Eye (tissue), 1 donor: Measurements from ENCODE around the gene AFTPH.
"Not testable (repeated sequence)": the region's sequence is repeated elsewhere in the genome, so short reads cannot be mapped to it uniquely, and the experiment has no call there.

ENCODE experiments used
- DNase-seq: peaks from one replicate; pipeline ENCODE4 v3.0.0-alpha.2; 2015

Gene AFTPH

GRCh38 chr2:64498438-64498837 is 25.7 kb upstream of the AFTPH start:
- DNase-seq, result no peak

- DNase-seq, result no peak
Observed at GRCh38 chr2:64500549-64500948, 23.6 kb upstream of the AFTPH start.

GRCh38 chr2:64501946-64502345 is 22.2 kb upstream of the AFTPH start:
- DNase-seq, result no peak

GRCh38 chr2:64502860-64503259 is 21.3 kb upstream of the AFTPH start:
- DNase-seq, result no peak

GRCh38 chr2:64504774-64505720 is 19.1 kb upstream of the AFTPH start:
- DNase-seq, result no peak

DNA sequence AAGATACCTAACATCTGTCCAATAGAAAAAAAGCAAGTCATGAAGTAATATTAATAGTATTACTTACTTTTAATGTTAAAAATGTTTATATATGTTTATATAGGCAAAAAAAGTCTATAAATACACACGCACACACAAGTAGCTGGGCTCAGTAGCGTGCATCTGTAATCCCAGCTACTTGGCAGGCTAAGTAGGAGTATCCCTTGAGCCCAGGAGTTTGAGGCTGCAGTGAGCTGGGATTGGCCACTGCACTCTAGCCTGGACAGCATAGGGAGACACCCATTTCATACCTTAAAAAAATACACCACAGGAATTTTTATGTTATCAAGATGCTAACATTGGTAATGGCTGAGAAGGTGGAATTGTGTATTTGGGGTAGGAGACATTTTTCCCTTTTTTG is 17.4 kb upstream of the AFTPH start:
- no peak for DNase-seq

- DNase-seq, result no peak
Observed at GRCh38 chr2:64514008-64514407, 10.1 kb upstream of the AFTPH start.

DNA sequence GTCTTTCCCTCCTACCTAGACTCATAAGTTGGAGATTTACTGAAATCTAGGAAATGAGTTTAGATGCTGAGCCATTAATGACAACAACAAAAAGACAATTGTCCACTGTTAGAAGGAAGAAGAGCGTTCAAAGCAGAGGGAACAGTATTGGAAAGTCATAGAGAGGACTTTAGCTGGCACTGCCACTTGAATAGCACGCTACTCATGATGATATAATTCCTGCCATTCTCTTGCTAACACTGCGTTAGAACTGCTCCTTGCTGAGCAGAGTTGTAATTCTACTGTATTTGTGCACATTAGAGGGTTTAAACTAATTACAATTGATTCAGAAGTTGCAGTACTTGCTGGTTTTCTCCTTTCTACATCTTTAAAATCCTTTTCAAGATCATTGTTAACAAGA is 9.0 kb upstream of the AFTPH start:
- no peak for DNase-seq

- DNase-seq, result no peak
Observed at GRCh38 chr2:64516651-64517510, 7.2 kb upstream of the AFTPH start.

- no peak for DNase-seq
Observed at GRCh38 chr2:64517511-64517884, 6.6 kb upstream of the AFTPH start.

DNA sequence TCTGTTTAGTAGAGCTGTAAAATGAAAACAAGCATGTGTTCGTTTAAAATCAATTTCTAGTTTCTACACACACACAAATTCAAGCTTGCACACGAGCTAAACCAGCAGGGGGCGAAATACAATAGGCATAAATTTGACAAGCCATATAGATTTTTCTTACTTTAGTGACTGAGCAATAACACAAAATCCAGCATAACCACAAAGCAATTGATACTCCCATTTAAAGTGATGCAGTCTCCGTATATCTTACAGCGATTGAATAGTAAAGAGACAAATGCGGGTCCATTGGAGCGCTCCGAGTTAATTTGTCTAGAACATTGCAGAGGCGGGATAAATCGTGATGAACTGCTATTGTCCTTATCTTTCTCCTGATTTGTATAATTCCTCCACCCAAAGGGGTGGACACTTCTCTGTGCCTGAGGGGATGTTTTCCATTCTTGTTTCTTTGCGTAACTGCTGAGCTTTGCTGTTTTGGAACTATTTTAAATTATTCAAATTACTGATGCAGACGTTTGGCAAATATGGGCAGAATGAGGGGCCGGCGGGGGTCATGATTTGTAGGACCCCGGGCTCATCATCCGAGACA is 1.2 kb upstream of the AFTPH start:
- peak; percentile 97 for DNase-seq

DNA sequence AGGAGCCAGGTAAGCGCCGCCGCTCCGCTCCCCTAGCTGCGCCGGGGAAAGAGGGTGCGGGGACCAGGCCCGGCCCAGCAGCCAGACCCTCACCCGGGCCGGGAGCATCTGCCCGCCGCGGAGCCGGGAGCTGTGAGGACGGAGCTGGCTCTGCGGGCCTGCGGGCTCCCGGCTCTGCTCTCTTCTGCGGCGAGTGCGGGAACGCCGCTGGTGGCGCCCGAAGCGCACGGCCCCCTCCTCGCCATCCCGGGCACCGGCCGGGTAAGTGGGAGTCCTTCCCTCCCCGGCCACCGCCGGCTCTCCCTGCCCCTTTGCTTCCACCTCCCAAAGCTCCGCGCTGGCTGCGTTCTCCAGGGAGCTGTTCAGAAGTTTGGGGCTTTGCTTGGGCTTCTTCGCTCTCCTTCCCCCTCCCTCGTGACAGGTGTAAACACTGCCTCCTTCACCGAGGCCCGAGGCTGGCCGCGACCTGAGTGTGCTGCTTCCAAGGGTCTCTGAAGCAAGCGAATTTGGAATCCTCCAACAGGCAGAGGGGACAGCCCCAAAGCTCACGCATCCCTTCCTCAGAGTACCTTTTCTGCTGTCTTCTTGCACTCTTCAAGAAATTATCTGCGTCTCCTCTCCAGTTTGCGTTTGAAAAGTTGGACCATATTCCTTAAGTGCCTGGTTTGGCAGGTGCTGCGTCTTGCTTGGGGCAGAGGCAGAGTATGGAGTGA is 632 bp downstream of the AFTPH start:
- DNase-seq, result no peak

GRCh38 chr2:64525317-64525613 is 1.1 kb downstream of the AFTPH start:
- no peak for DNase-seq

- no peak for DNase-seq
Observed at GRCh38 chr2:64526034-64526433, 1.9 kb downstream of the AFTPH start.

- DNase-seq, result not testable (repeated sequence)
Observed at GRCh38 chr2:64530946-64531345, 6.8 kb downstream of the AFTPH start.

DNA sequence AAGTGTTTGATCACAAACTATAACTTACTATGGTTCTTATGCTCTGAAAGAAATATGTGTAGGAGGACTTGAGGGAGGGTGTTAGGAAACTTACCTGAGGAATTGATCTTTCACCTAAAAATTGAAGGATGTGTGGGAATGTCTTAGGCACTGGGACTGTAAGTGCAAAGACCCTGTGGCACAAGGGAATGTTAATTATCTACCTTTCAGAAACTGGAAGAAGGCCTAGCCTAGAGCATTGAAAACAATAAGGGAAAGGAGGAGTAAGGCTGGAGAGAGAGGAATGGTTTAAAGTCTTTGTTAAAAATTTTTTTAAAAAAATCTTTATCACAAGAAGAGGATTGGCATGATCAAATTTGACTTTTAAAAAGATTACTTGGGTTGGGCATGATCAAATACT is 7.9 kb downstream of the AFTPH start:
- no peak for DNase-seq

- no peak for DNase-seq
Observed at GRCh38 chr2:64533882-64534281, 9.8 kb downstream of the AFTPH start.

- no peak for DNase-seq
Observed at GRCh38 chr2:64534363-64534762, 10.2 kb downstream of the AFTPH start.

GRCh38 chr2:64535024-64535423 is 10.9 kb downstream of the AFTPH start:
- DNase-seq, result no peak

DNA sequence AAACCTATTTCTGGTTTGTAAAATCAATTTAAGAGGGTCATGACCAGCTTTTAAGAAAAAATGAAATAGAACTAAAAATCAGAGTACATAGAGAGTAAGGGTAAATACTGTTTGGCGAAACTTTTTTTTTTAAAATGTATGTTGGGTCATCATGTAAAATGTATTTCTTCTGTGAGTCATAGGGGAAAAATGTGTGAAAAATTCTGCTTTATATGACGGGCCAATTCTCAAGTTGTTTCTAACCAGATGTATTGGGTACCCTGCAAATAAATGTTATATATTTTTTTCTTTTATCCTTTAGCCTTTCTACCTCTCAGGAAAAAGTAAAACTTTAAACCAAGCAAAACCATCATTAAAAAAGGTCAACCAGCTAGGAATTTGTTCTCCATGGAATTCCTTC is 13.9 kb downstream of the AFTPH start:
- no peak for DNase-seq

DNA sequence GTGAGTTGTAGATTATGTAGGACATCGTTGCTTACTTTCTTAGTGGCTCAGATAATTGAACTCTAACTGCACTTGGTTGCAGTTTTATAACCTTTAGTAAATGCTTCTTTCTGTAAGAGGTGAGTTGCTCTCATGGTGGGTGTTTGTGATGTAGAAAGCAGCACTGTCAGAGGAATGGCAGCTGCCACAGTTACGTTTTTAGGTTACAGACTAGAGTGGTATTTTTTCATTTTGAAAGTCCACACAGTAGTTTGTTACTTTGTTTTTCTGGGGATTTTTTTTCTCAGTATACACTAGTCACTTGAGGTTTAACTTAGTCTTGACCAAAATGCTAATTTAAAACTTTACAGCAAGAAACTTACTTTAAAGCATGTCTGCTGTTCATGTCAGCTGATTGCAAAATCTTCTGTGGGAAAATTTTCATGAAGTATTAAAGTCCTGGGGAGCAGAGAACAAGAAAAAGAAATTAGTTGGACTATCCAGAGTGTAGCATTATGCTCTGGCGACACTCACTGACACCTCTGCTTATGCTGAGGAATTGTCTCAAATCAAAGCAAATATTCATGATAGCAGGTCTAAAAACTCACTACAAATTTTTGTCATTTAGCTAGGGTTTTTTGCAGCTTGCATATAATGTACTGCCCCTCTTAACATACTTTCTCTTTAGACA is 14.8 kb downstream of the AFTPH start:
- no peak for DNase-seq

GRCh38 chr2:64540615-64541014 is 16.5 kb downstream of the AFTPH start:
- DNase-seq, result no peak

DNA sequence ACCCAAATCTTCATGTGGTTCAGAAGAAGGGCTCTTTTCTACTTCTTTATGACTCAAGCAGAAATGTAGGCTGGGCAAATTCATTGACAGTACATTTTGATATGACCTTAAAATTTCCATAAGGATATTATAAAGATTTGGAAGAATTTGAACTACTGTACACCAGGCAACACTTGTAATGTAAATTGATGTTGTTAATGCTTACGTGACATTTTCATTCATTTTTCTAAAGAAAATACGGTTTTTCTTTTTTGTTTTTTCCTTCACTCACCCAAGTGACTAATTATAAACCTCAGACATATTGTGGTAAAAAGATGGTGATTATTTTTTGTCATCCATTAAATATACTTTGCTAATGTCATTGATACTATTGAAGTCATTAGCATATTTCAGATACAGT is 17.4 kb downstream of the AFTPH start:
- no peak for DNase-seq
